NCI-H2227 (cell line): ENCODE data around the gene CCSER1.
A peak's percentile ranks its signal among the peaks of the same experiment; 100 is the strongest.
"Not testable (repeated sequence)": the region's sequence is repeated elsewhere in the genome, so short reads cannot be mapped to it uniquely, and the experiment has no call there.

ENCODE experiments used
- DNase-seq: peaks from one replicate; lab custom pipeline; 2025; ENCODE audit not compliant: unreplicated experiment; lab: John Stamatoyannopoulos, UW

The CCSER1 gene

GRCh38 chr4:90996813-90997212 lies 869.6 kb downstream of the CCSER1 start:
- DNase-seq: no peak

- DNase-seq: no peak
Observed at GRCh38 chr4:91015861-91016260, 888.7 kb downstream of the CCSER1 start.

GRCh38 chr4:91019513-91019912 lies 892.3 kb downstream of the CCSER1 start:
- no peak for DNase-seq

GRCh38 chr4:91025241-91026148 lies 898.3 kb downstream of the CCSER1 start:
- no peak for DNase-seq

GRCh38 chr4:91028228-91028627 lies 901.0 kb downstream of the CCSER1 start:
- DNase-seq: no peak

GRCh38 chr4:91031761-91032160 lies 904.6 kb downstream of the CCSER1 start:
- DNase-seq: no peak

- no peak for DNase-seq
Observed at GRCh38 chr4:91032725-91033445, 905.7 kb downstream of the CCSER1 start.

GRCh38 chr4:91035276-91035675 lies 908.1 kb downstream of the CCSER1 start:
- DNase-seq: no peak

GRCh38 chr4:91037951-91038350 lies 910.8 kb downstream of the CCSER1 start:
- no peak for DNase-seq

- DNase-seq: no peak
Observed at GRCh38 chr4:91057871-91058270, 930.7 kb downstream of the CCSER1 start.

GRCh38 chr4:91058345-91058744 lies 931.2 kb downstream of the CCSER1 start:
- DNase-seq: no peak

GRCh38 chr4:91064157-91064853 lies 937.1 kb downstream of the CCSER1 start:
- peak; percentile 22 for DNase-seq

GRCh38 chr4:91065117-91065516 lies 937.9 kb downstream of the CCSER1 start:
- no peak for DNase-seq

- DNase-seq: no peak
Observed at GRCh38 chr4:91070736-91071135, 943.5 kb downstream of the CCSER1 start.

GRCh38 chr4:91076147-91076546 lies 949.0 kb downstream of the CCSER1 start:
- no peak for DNase-seq

- DNase-seq: no peak
Observed at GRCh38 chr4:91085961-91086360, 958.8 kb downstream of the CCSER1 start.

- no peak for DNase-seq
Observed at GRCh38 chr4:91087743-91088142, 960.5 kb downstream of the CCSER1 start.

GRCh38 chr4:91089178-91089577 lies 962.0 kb downstream of the CCSER1 start:
- DNase-seq: no peak

- no peak for DNase-seq
Observed at GRCh38 chr4:91092398-91092980, 965.3 kb downstream of the CCSER1 start.

- DNase-seq: not testable (repeated sequence)
Observed at GRCh38 chr4:91094220-91094619, 967.0 kb downstream of the CCSER1 start.

- DNase-seq: no peak
Observed at GRCh38 chr4:91099666-91100065, 972.5 kb downstream of the CCSER1 start.
